Measurements from ENCODE around the gene CHIC2. TPM values are rescaled to one million over a fixed set of nuclear protein-coding genes. Genes with fewer than 3 reads are reported as not detected.

CHIC2 gene
- total and polyA plus RNA-seq, 2 of the 8 experiments (the other 6 are each of a cell fraction or from before 2014, with no cell fraction given), result 4.5 to 10.9 TPM

DNA sequence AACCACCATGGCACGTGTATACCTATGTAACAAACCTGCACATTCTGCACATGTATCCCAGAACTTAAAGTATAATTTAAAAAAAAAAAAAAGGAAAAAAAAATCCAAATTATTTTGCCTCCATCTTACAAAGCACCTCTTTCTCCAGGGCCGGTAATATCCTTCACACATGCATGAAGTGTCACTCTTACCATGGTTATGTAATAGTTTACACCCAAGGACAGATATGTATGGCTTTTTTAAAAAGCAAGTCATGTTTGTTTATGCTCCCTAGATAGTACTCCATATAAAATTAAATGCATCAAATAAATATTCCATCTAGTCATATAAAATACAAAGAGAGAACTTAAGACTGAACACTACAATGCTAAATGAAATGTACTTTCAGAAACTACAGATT, 22.5 kb downstream of the CHIC2 start:
- H3K4ac ChIP-seq (replicated peaks; ENCODE audit: insufficient read length, low read depth, low read length), result no peak overlapping the region
- no peaks in the 10 kb centered on the region for H4K20me1 ChIP-seq (replicated peaks in 1 of 2; ENCODE audit: control insufficient read depth in 1 of 2, insufficient read depth in 2 of 2, low read length in 2 of 2)
- no peaks in the 10 kb centered on the region for H3K9me3 ChIP-seq (ENCODE audit: insufficient read depth in 2 of 2, low read depth in 1 of 2, low read length in 1 of 2)
- no peaks in the 10 kb centered on the region for H3K23me2 ChIP-seq (ENCODE audit: low read depth, low read length)
- H4K91ac ChIP-seq (replicated peaks; ENCODE audit: insufficient read length, low read length), result no peak overlapping the region
- no peak overlapping the region for H4K5ac ChIP-seq (ENCODE audit: insufficient read length, low read depth, low read length)
- no peaks in the 10 kb centered on the region for H3K4me1 ChIP-seq (replicated peaks in 1 of 4; ENCODE audit: control insufficient read depth in 3 of 4, insufficient read depth in 4 of 4, low read length in 3 of 4)
- H3K4me3 ChIP-seq (ENCODE audit: extremely low read depth in 1 of 4, insufficient read depth in 2 of 4, low read depth in 3 of 4, low read length in 4 of 4), result no peak overlapping the region
- no peak overlapping the region for H2AK5ac ChIP-seq (ENCODE audit: low read depth, low read length)
- H3K56ac ChIP-seq (replicated peaks; ENCODE audit: insufficient read length, low read depth, low read length), result no peak overlapping the region
- H3K14ac ChIP-seq (ENCODE audit: insufficient read length), result no peak overlapping the region
- H4K8ac ChIP-seq (ENCODE audit: extremely low read depth, insufficient read depth, low read length), result no peak overlapping the region
- no peak overlapping the region for H2BK120ac ChIP-seq (replicated peaks; ENCODE audit: low read depth, low read length)
- no peak overlapping the region for H3K18ac ChIP-seq (ENCODE audit: extremely low read depth, low read length)
- H3K79me2 ChIP-seq (ENCODE audit: control insufficient read depth in 1 of 2, insufficient read depth in 2 of 2, low read length in 2 of 2), result no peaks in the 10 kb centered on the region
- H2AFZ ChIP-seq (ENCODE audit: low read length), result no peak overlapping the region
- H2BK5ac ChIP-seq (ENCODE audit: low read depth, low read length), result no peak overlapping the region
- H3K4me2 ChIP-seq (ENCODE audit: insufficient read depth in 1 of 2, low read depth in 2 of 2, low read length in 2 of 2), result no peak overlapping the region
- H3K79me1 ChIP-seq (ENCODE audit: low read depth, low read length), result no peaks in the 10 kb centered on the region
- DNase-seq (ENCODE audit: low read depth in 1 of 2, low spot score in 2 of 2) (no peak), FAIRE-seq (no peak)
- ChIA-PET CTCF (ENCODE audit: partially characterized antibody) (no interaction called here), POLR2A (ENCODE audit: partially characterized antibody) (no interaction called here)
- H3K27me3 ChIP-seq (replicated peaks in 1 of 4; ENCODE audit: control insufficient read depth in 3 of 4, extremely low read depth in 1 of 4, insufficient read depth in 3 of 4, low read length in 3 of 4), result no peaks in the 10 kb centered on the region
- H3K27ac ChIP-seq (ENCODE audit: low read depth, low read length), result no peak overlapping the region
- H2BK20ac ChIP-seq (ENCODE audit: low read length), result no peak overlapping the region
- no peak overlapping the region for H3K9ac ChIP-seq (replicated peaks in 1 of 4; ENCODE audit: extremely low read depth in 1 of 4, low read depth in 3 of 4, low read length in 3 of 4)
- no peak overlapping the region for H2BK12ac ChIP-seq (ENCODE audit: low read depth, low read length)
- H3K36me3 ChIP-seq (ENCODE audit: control insufficient read depth in 2 of 4, insufficient read depth in 4 of 4, low read length in 3 of 4), result no peaks in the 10 kb centered on the region
- H3K23ac ChIP-seq (ENCODE audit: insufficient read length), result no peak overlapping the region
- WGBS, 2 experiments (ENCODE audit: extremely low coverage in 1 of 2, insufficient coverage in 1 of 2, insufficient read length in 1 of 2, insufficient replicate concordance in 2 of 2, low coverage in 1 of 2, low lambda C conversion rate in 2 of 2, missing lambda C conversion rate in 1 of 2), result 81% methylated on average over 2 of the region's 2 CpGs; no CpG with 5 or more reads in 1 of the 2 experiments
- no peak overlapping the region for H2BK15ac ChIP-seq (ENCODE audit: low read length)
- TF ChIP-seq CTBP2 (IDR thresholded peaks at IDR 0.05; ENCODE audit: borderline replicate concordance, insufficient read depth, insufficient read length, low read length) (no peak), RFX5 (IDR thresholded peaks at IDR 0.05; ENCODE audit: borderline replicate concordance, low read depth, low read length) (no peak), RAD21 (IDR thresholded peaks at IDR 0.05 in 1 of 2, conservative IDR thresholded peaks at IDR 0.05 in 1 of 2; ENCODE audit: low read depth in 2 of 2, low read length in 2 of 2) (no peak), EP300 (IDR thresholded peaks at IDR 0.05; ENCODE audit: borderline replicate concordance in 1 of 2, low read depth in 2 of 2, low read length in 2 of 2) (no peak), NRF1 (IDR thresholded peaks at IDR 0.05; ENCODE audit: low read depth, low read length) (no peak), GTF2F1 (IDR thresholded peaks at IDR 0.05; ENCODE audit: borderline replicate concordance, low read depth, low read length) (no peak), BRCA1 (IDR thresholded peaks at IDR 0.05; ENCODE audit: low read depth, low read length) (no peak)
- TF ChIP-seq, protein P1, sequence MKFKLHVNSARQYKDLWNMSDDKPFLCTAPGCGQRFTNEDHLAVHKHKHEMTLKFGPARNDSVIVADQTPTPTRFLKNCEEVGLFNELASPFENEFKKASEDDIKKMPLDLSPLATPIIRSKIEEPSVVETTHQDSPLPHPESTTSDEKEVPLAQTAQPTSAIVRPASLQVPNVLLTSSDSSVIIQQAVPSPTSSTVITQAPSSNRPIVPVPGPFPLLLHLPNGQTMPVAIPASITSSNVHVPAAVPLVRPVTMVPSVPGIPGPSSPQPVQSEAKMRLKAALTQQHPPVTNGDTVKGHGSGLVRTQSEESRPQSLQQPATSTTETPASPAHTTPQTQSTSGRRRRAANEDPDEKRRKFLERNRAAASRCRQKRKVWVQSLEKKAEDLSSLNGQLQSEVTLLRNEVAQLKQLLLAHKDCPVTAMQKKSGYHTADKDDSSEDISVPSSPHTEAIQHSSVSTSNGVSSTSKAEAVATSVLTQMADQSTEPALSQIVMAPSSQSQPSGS (IDR thresholded peaks at IDR 0.05; ENCODE audit: low read length), result no peak
- TF ChIP-seq, protein P2, sequence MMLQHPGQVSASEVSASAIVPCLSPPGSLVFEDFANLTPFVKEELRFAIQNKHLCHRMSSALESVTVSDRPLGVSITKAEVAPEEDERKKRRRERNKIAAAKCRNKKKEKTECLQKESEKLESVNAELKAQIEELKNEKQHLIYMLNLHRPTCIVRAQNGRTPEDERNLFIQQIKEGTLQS (IDR thresholded peaks at IDR 0.05; ENCODE audit: insufficient read depth, low read depth, low read length), result no peak

Data from H1 (cell line).